HL-60/S4 treated with phorbol 12-myristate 13-acetate at 8.2 ng/mL for 4 days and 3 days (cell line): ENCODE measurements around the gene CEP164.
"Not testable (repeated sequence)": the region's sequence is repeated elsewhere in the genome, so short reads cannot be mapped to it uniquely, and the experiment has no call there.

Source experiments
- in situ Hi-C: fragments of 300-500 bp; cut with MboI; formaldehyde crosslinking; loops from 2 replicates; pipeline ENCODE4 v1.15.0; 2022; ENCODE audit warnings: low sequenced_read_pairs

Gene CEP164

DNA sequence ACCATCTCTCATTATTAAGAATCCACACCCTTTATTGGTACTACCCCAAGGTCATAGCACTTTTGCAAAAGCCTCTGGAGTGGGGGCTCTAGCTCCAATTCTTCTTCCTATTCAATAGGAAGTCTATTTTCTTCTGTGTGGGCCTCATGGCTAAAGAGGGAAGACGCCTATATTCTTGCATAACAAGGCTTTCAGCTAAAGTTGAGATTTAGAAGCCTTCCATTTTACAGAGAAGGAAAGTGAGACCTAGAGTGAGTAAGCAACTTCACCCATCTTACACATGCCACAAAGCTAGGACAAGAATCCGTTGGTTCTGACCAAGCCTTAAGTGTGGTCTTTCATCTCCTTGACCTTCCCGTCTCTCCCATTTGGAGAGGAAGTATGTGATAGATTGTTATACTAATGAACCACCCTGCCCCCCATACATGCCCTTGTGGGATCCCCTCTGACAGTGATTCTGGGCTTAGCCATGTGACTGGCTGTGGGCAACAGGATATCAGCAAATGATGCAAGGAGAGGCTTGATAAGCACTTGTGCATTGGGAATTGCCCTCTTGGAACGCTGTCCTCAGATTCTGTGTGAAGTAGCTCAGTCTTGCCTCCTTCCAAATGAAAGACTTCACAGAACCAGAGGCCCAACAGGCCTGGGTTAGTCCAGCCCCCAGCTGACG lies 23.9 kb upstream of the CEP164 start:
- in situ Hi-C loops = no loop called here

DNA sequence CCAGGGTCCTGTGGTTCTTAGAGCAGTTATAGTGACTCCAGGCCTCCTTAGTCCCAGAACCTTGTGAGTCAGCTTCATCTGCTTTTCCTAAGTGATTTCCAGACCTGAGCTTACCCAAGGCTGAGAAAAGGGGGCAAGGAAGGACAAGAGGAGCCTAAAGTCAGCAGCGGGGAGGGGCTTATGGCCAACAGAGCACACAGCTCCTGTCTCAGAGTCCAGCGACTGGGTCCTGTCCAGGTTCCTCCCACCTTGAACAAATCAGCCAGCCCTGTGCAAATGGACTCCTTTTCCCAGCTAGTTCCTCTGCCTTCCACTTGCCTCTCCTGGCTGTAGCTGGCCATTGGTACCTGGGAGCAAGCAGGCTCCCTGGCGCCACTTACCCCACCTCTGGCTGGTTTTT lies 22.5 kb upstream of the CEP164 start:
- in situ Hi-C loops = no loop called here

DNA sequence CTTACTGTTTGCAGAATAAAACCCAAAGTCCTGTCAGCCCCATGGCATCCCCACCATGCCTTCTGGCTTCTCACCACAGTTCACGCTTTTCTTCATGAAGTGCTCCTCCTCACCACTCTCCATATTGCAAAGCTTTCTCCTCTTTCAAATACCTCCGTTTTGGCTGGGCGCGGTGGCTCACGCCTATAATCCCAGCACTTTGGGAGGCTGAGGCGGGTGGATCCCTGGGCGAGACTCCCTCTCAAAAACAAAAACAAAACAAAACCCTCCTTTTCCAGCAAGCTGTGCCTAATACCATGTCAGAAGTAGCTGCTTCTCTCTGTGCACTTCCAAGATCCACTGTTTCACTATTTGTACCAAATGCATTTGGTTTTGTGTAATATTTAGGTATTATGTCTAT lies 18.3 kb upstream of the CEP164 start:
- in situ Hi-C loops = no loop called here

DNA sequence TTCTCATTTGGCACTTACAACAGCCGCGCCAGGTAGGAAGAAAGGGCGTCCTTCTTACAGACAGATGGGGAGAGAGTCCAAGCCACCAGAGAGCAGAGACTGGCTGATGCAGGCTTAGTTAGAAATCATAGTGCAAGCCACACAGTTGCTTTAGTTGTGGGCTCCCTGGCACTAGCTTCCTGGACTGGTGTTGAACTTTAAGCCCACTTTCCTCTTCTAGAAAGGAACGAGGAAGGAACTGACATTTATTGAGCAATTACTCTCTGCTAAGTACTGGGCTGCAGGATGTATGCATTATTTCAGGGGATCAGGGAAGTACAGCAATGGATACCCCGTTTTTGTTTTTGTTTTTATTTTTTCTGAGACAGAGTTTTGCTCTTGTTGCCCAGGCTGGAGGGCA lies 14.6 kb upstream of the CEP164 start:
- in situ Hi-C loops = no loop called here

DNA sequence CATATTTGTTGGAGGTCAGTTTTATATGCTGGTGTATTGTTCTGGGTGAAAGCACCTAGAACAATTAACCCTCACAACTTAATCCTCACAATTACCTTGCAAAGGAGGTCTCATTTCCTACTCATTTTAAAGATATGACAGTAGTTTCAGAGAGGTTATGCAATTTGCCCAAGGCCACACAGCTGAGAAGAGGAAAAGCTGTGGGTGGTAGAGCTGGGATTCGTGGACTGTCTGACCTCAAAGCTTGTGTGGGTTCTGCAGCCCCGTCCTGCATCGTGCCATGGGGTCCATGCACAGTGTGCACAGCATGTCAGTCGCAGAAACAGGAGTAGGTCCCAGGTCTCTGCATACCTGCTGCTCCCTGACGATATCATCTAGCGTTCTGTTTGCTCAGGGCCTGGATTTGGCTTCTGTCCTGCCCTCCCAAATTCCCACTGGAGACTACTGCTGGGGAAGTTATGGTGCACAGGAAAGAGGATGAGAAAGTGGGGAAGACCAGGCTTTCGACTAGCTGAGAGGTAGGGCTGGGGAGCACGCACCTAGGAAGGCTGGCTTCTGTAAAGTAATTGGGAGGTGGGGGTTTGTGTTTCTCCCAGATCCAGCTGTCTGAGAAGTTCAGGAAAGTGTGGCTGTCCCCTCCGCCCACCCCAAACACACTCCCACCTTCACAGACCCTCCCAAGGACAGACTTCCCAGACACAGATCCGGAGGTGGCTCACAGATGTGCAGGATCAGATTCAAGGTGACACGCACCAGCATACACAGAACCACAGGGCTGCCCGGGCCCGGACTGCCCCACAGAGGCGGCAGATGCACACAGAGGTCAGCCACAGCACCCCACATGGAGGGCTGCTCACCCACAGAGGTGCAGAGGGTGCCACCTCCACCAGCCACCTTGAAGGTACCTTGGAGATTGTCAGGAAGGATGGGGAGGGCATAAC lies 13.6 kb upstream of the CEP164 start:
- in situ Hi-C loops = no loop called here

DNA sequence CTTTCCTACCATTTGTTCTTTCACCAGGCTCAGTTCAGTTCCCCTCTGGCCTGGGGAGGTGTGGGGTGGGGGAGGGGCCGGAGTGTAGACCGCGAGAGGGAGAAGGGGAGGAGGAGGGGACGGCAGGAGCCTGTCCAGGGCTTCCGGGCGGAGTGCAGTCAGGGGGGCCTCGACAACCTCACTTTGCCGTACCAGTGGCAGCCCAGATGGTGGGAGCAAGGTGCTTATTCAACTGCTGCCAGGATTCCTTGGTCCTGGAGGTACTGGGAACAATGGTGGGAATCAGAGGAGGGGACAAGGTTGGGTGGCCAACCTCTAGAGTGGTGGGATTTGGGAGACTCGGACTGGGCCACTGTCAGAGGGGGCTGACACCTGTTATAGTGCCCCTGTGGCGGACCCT lies 12.8 kb upstream of the CEP164 start:
- in situ Hi-C loops = no loop called here

DNA sequence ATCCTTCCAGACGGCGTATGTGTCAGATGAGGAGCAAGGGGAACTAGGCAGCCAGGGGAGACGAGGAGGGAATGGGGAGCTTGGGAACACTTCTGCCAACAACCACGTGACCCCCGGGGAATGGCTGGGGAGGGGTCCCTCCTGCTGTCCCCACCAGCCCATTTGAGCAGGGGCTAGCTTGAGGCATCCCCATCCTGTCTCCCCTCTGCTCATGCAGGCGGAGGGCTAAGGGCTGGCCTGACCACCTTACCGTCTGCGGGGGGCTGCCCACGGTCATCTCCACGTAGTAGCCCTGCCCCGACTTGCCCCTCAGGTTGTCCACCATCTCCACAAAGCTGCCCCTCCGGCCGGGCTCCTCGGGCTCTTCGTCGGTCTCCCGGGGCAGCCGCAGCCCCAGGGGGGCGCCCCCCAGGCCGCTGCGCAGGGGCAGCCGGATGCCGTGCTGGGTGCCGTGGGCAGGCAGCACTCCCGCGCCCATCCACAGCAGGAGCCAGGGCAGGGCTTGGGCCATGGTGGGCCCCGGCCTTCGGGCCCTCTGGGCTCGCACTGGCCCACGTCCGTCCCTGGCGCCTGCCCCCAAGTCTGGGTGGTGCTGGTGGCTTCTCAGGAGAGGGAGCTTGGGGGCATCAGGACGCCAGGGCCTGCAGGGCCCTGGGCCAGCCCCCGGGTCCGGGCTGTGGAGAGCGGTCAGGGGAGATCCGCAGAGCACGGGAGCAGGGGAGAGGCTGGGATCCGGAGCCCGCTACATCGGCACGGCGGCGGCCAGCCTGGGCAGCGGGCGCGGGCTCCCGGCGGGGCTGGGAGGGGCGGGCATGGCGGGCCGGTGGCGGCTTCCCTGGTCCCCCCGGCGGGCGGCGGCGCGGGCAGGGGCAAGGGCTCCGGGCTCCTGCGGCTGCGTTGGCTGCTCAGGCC lies 12.1 kb upstream of the CEP164 start:
- in situ Hi-C loops = no loop called here

DNA sequence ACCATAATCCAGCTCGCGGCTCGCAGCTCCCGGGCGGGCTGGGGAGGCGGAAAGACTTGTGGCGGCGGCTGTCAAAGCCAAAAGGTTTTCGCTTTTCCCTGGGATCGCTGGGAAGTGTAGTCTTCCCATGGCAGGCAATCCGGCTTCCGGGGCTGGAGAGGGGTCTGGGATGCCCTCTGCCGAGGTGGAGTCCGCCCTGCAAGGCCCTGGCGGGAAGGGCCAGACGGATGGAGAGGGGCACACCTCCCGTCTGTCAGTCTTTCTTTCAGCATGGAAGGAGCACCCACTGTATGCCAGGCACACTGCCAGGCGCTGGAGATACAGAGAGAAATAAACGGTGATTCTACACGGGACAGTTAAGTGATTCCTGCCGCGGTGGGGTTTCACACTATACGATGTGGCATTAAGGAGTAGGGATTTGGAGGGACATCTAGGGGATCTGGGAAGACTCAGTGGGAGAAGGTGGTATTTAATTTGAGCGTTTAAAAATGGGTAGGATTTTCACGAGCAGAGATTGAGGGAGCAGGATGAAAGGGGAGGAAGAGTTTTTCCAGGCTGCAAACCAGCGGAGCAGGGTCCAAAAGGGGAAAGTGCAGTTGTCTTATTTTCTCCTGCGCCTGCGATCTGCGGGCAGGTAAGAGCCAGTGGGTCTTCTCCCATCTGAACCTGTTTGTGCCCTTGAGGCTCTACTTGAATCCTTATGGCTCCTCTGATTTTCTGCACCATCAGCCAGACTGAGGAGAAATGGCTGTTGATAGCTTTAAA lies 11.3 kb upstream of the CEP164 start, which contains the start of gene BACE1:
TSS of gene BACE1 (minus strand) at position 60 of the 765 bp plus-strand sequence. CDS start 461 bp downstream, outside the sequence.
- in situ Hi-C loops = no loop called here

DNA sequence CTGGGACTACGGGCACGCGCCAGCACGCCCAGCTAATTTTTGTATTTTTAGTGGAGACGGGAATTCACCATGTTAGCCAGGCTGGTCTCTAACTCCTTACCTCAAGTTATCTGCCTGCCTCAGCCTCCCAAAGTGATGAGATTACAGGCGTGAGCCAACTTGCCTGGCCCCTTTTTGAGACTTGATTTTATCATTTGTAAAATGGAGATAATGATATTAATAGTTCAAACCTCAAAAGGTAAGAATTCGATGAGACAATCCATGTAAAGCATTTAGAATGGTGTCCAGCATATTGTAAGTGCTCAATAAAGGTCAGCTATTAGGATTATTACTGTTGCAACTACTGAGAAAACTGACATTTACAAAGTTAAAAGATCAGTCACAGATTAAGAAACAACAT lies 8.9 kb upstream of the CEP164 start:
- in situ Hi-C loops = no loop called here

DNA sequence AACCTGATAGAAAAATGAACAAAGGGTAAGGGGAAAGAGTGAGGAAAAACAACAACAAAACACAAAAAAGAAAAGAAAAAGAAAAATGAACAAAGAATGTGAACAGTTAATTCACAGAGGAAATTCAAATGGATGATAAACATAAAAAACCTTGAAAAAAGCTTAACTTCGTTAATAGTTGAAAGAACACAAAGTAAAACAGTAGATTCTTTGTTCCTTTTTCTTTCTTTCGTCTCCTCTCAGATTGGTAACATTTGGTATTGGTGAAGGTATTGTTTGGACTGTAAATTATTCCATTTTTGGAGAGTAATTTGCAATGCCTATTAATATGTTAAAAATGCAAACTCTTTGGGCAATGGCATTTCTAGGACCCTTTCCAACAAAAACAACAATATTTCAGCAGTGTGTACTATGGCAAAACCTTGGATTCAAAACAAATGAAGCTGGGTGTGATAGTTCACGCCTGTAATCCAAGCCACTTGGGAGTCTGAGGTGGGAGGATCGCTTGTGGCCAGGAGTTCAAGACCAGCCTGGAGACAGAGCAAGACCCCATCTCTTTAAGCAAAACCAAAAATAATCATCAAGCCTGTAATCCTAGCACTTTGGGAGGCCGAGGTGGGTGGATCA lies 8.3 kb upstream of the CEP164 start:
- in situ Hi-C loops = no loop called here

DNA sequence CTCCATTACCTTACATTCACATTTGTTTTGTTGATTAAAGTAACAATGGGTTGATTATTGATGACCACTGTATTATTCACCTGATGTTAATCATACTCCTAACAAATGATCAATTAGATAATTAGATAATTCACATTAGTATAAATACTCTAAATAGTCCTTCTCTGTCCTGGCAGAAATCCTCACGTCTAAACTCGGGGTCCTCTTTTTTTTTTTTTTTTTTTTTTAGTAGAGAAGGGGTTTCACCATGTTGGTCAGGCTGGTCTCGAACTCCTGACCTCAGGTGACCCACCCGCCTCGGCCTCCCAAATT lies 443 bp upstream of the CEP164 start:
- in situ Hi-C loops = not testable (repeated sequence)

DNA sequence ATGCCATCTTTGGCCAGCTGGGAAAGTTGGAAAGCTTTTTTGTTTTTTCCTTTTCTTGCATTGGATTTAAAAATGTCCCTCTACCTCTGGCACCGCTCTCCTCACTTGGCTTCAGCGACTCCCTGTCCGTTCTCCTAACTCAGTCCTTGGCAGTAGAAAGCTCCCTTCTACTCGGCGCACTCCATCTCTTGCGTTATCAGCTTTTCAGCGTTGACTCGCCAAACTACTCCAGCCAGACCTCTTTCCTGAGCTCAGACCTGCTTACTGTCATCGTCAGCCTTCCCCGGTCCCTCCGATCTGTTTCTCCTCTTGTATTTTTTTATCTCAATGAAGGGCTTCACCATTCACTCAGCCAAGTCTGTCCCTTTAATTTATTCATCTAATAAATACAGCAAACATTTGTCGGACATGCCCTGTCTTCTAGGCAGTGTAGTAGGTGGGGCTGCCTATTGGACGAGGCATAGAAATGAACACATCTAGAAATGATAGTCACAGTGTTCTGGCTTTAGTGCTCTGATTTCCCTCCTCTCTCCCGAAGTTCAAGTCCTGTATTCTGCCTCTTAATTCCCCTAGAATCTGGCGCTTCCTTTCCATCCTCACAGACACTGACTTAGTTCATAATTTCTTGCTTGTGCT lies 839 bp downstream of the CEP164 start:
- in situ Hi-C loops = no loop called here

DNA sequence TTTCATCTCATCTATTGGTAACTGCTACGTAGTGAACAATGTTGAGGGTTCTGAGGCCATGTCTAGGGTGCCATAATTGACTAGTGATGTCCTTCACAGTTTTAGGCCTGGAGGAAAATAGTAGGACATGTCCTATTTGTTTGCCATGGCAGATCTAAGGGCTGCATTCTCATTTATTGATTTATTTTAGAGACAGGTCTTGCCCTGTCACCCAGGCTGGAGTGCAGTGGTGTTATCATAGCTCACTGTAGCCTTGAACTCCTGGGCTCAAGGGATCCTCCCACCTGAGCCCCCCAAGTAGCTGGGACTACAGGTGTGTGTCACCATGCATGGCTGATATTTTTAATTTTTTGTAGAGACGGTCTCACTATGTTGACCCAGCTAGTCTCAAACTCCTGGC lies 5.2 kb downstream of the CEP164 start:
- in situ Hi-C loops = no loop called here

DNA sequence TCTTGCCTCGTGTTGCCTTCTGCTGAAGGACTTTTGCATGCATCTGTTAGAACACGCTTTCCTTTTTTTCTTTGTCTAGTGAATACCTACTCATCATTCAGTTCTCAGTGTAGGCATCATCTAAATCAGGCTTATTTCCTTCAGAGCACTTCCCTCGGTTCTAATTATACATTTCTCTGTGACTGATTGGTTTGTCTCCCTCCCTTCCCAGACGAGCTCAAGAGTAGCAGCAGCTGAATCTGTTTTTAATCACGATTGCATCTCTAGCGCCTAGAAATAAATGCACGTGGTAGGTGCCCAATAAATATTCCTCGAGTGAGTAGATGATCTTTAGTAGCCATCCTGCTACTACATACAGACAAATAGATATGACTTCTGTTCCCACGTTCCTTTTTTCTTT lies 6.3 kb downstream of the CEP164 start:
- in situ Hi-C loops = no loop called here

DNA sequence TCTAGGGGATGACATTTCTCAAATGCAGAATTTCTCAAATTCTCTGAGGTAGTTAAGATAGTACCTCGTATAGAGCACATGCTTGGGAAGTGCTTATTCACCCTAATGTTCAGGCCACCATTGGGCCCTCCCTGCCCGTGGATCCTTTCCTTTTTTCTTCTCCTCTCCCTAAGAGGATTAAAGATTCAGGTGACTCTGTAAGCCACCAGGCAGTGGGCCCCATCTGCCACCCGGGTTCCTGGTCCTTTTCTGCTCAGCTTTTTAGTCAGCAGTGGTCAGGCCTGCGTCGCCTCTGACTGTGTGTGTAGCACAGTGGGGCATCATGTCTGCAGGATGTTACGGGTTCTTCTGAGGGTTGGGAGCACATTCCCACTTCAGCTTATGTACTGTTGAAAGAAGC lies 7.2 kb downstream of the CEP164 start:
- in situ Hi-C loops = no loop called here

DNA sequence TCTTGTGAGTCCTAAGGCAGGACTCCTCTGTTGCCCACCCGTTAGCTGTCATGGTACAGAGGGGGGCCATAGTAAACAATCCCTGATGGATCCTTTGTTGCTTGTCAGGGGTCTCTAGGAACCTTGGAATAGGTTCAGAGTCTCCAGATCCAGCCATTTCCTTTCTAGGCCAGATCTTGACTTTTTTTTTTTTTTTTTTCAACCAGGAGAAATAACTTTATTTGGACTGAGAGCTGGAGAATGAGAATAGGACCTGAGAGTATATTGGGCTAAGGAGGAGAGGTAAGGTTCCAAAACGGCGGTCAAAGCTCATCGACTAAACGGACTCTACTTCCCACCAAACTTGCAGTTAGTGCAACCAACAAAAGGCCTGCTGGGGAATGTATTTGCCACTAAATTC lies 7.7 kb downstream of the CEP164 start:
- in situ Hi-C loops = no loop called here

DNA sequence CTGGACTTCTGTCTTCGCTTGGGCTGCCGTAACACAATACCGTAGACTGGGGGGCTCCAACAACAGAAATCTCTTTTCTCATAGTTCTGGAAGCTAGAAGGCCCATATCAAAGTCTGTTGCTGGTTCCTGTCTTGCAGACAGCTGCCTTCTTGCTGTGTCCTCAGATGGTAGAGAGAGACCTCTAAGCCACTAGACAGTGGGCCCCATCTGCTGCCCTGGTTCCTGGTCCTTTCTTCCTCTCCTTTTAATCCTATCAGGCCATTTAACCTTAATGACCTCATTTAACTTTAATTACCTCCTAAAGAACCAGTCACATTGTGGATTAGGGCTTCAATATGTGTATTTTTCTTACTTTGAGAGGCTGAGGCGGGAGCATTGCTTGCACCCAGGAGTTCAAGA lies 9.4 kb downstream of the CEP164 start:
- in situ Hi-C loops = no loop called here

DNA sequence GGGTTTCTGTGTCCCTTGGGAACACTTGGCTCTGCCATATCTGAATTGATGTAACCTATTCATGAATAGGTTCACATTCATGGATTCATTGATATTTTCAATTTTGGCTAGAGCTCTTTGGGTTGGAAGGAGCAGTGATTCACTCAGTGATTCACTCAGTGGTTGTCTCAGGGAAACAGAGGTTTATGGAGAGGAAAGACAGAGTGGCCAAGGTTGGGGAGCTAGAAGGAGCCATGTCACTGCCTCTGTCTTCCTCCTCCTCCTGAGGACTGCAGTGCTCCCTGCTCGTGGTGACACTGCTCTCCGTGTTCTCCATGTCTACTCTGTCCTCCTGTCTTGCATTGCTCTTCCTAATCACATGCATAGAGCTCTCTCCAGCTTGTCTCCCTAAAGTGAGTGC lies 17.4 kb downstream of the CEP164 start:
- in situ Hi-C loops = no loop called here

DNA sequence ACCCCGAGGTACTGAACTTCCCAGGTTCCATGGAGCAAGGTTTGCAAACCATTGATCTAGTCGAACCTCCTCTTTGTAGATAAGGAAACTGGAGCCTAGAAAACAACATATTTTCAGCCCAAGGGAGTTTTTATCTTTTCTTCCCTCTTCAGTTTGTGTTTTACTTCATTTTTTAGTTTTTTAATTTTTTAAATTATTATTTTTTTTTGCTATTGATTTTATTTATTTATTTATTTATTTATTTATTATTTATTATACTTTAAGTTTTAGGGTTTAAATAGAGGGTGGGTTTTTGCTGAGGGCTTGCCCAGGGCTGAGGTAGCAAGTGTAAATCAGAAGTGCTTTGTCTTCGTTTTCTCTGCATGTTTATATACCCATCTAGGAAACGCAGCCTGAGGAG lies 26.9 kb downstream of the CEP164 start:
- in situ Hi-C loops = no loop called here
